Keratinocyte (primary cell): ENCODE results near the gene USP50. TPM values are rescaled to one million over a fixed set of nuclear protein-coding genes. Genes with fewer than 3 reads are reported as not detected.

Experiments
- DNase-seq: peaks from one replicate; pipeline ENCODE4 v3.0.0-alpha.2; 2011; ENCODE audit warnings: low read depth, missing footprints, low spot score
- FAIRE-seq: peaks from 2 replicates; lab custom pipeline; 2011; peaks lifted over from hg19 to GRCh38; lab: Jason Lieb, UNC
- H2AFZ ChIP-seq: 2 replicates; pipeline ENCODE4 v1.6.0; 2012; ENCODE audit warnings: low read length, control low read depth, inconsistent platforms; ENCODE audit not compliant: control insufficient read depth
- H3K27ac ChIP-seq: 2 replicates; pipeline ENCODE4 v1.5.1; 2011; ENCODE audit warnings: low read length; ENCODE audit not compliant: control insufficient read depth, insufficient read depth
- H3K27me3 ChIP-seq: 3 replicates; pipeline ENCODE4 v1.6.0; 2011; ENCODE audit warnings: low read length; ENCODE audit not compliant: control insufficient read depth, insufficient read depth; ENCODE audit errors: extremely low read depth
- H3K36me3 ChIP-seq, 2 experiments: 2 replicates in 1 of 2; 3 replicates in 1 of 2; pipeline ENCODE4 v1.5.1; 2011; ENCODE audit warnings: low read length in 2 of 2, mild to moderate bottlenecking in 1 of 2; ENCODE audit not compliant: control insufficient read depth in 2 of 2, insufficient read depth in 2 of 2; ENCODE audit errors: extremely low read depth in 1 of 2
- H3K4me1 ChIP-seq: 3 replicates; pipeline ENCODE4 v1.5.1; 2011; ENCODE audit warnings: low read length; ENCODE audit not compliant: control insufficient read depth, insufficient read depth; ENCODE audit errors: extremely low read depth
- H3K4me2 ChIP-seq: 3 replicates; pipeline ENCODE4 v1.6.0; 2011; ENCODE audit warnings: low read depth, low read length; ENCODE audit not compliant: control insufficient read depth, insufficient read depth; ENCODE audit errors: extremely low read depth
- H3K4me3 ChIP-seq, 3 experiments: fragments of 200-600 bp in 1 of 3; sonication (generic) in 1 of 3; 2 replicates in 2 of 3; 3 replicates in 1 of 3; pipeline ENCODE4 v1.5.1; 2011 to 2016; ENCODE audit warnings: low read length in 3 of 3, mild to moderate bottlenecking in 3 of 3, control low read depth in 2 of 3, inconsistent platforms in 1 of 3, low read depth in 1 of 3, mixed read lengths in 1 of 3, mixed run types in 1 of 3, moderate library complexity in 1 of 3; ENCODE audit not compliant: control insufficient read depth in 2 of 3, insufficient read depth in 2 of 3; ENCODE audit errors: extremely low read depth in 1 of 3
- H3K79me2 ChIP-seq: 2 replicates; pipeline ENCODE4 v1.6.0; 2012; ENCODE audit warnings: low read length; ENCODE audit not compliant: control insufficient read depth, insufficient read depth
- H3K9ac ChIP-seq: 3 replicates; pipeline ENCODE4 v1.6.0; 2011; ENCODE audit warnings: low read length; ENCODE audit not compliant: control insufficient read depth, insufficient read depth; ENCODE audit errors: extremely low read depth
- H3K9me1 ChIP-seq: 3 replicates; pipeline ENCODE4 v1.6.0; 2011; ENCODE audit warnings: low read length; ENCODE audit not compliant: control insufficient read depth, insufficient read depth; ENCODE audit errors: extremely low read depth
- H3K9me3 ChIP-seq: 2 replicates; pipeline ENCODE4 v1.5.1; 2012; ENCODE audit warnings: low read depth, low read length; ENCODE audit not compliant: control insufficient read depth
- H4K20me1 ChIP-seq: 3 replicates; pipeline ENCODE4 v1.6.0; 2011; ENCODE audit warnings: low read length; ENCODE audit not compliant: control insufficient read depth, insufficient read depth; ENCODE audit errors: extremely low read depth
- CTCF ChIP-seq, 3 experiments: IDR thresholded peaks in 1 of 3; conservative IDR thresholded peaks in 1 of 3; optimal IDR thresholded peaks in 1 of 3; 2 replicates in 2 of 3; 3 replicates in 1 of 3; pipeline versions ENCODE3 to v1.5.1; 2011; ENCODE audit warnings: low read length in 3 of 3, mild to moderate bottlenecking in 3 of 3, moderate library complexity in 2 of 3, control low read depth in 1 of 3, inconsistent platforms in 1 of 3; ENCODE audit not compliant: insufficient read depth in 2 of 3; ENCODE audit errors: extremely low read depth in 1 of 3
- EZH2 ChIP-seq: IDR thresholded peaks from one replicate; pipeline ENCODE4 v1.6.1; 2012; ENCODE audit warnings: inconsistent platforms, mild to moderate bottlenecking, low read length, moderate library complexity
- dilution Hi-C: fragments of 300-500 bp; cut with MboI; formaldehyde crosslinking; loops from one replicate; pipeline ENCODE4 v1.7.0; 2020; ENCODE audit warnings: low sequenced_read_pairs; ENCODE audit not compliant: extremely low pct_ligation_motif_present
- polyA plus RNA-seq, 5 experiments: library from polyadenylated mRNA; depleted of rRNA in 3 of 5; stranded (reverse) in 3 of 5; stranded (forward) in 1 of 5; unstranded in 1 of 5; fragments of >200 nt; gene quantifications; 1 replicate in 1 of 5; 2 replicates in 3 of 5; 3 replicates in 1 of 5; pipeline versions ENCODE4 v1.2.1 to v1.2.3, GENCODE V29; 2011 to 2012; ENCODE audit warnings: missing spikeins in 2 of 5, low read depth in 1 of 5, low replicate concordance in 1 of 5

USP50 gene
- polyA plus RNA-seq, 1 donor (not counting 4 experiments of a cell fraction or from before 2014, with no cell fraction given), result not detected

DNA sequence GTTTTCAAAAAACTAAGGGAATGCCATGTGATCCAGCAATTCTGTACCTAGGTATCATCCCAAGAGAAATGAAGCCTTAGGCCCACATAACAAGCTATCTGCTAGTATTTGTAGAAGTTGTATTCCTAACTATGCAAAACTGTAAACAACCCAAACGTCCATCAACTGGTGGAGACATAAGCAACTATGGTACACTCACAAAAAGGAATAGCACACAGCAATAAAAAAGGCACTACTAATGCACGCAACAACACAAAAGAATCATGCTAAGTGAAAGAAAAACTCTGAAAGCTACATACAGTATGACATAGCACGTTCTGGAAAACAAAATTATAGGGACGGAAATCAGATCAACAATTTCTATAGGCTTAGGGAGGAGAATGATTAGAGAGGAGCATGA, 15.3 kb downstream of the USP50 start:
- DNase-seq (no peak), FAIRE-seq (no peak)
- Histone ChIP-seq H3K4me1 (no peaks in the 10 kb centered on the region), H3K27ac (no peak overlapping the region), H3K27me3 (no peaks in the 10 kb centered on the region), H3K9ac (no peak overlapping the region), H3K79me2 (no peaks in the 10 kb centered on the region), H3K36me3 (no peaks in the 10 kb centered on the region), H3K4me2 (no peak overlapping the region), H4K20me1 (no peaks in the 10 kb centered on the region), H3K9me1 (no peaks in the 10 kb centered on the region), H3K9me3 (no peaks in the 10 kb centered on the region), H2AFZ (no peak overlapping the region), H3K4me3 (no peak overlapping the region)
- TF ChIP-seq CTCF (optimal IDR thresholded peaks at IDR 0.05 in 1 of 3, IDR thresholded peaks at IDR 0.05 in 1 of 3, conservative IDR thresholded peaks at IDR 0.05 in 1 of 3; ENCODE audit: extremely low read depth in 1 of 3, insufficient read depth in 2 of 3, low read length in 3 of 3) (no peak), EZH2 (no peak)
- dilution Hi-C loops, result no loop called here

- no peaks in the 10 kb centered on the region for H4K20me1 ChIP-seq
- FAIRE-seq (no peak), DNase-seq (no peak)
- no peaks in the 10 kb centered on the region for H3K36me3 ChIP-seq
- H3K79me2 ChIP-seq, result no peaks in the 10 kb centered on the region
- H3K27me3 ChIP-seq, result no peaks in the 10 kb centered on the region
- H3K4me3 ChIP-seq, result no peak overlapping the region
- no peak overlapping the region for H3K4me2 ChIP-seq
- no peaks in the 10 kb centered on the region for H3K4me1 ChIP-seq
- dilution Hi-C loops, result no loop called here
- no peaks in the 10 kb centered on the region for H3K9me1 ChIP-seq
- TF ChIP-seq EZH2 (no peak), CTCF (optimal IDR thresholded peaks at IDR 0.05 in 1 of 3, IDR thresholded peaks at IDR 0.05 in 1 of 3, conservative IDR thresholded peaks at IDR 0.05 in 1 of 3; ENCODE audit: extremely low read depth in 1 of 3, insufficient read depth in 2 of 3, low read length in 3 of 3) (no peak)
- no peak overlapping the region for H3K27ac ChIP-seq
- no peak overlapping the region for H2AFZ ChIP-seq
- no peaks in the 10 kb centered on the region for H3K9me3 ChIP-seq
- H3K9ac ChIP-seq, result no peak overlapping the region
These were observed 22.6 kb downstream of the USP50 start for GRCh38 chr15:50523851-50524251.
